ENCODE data around the gene ADAMTS17.

ADAMTS17 gene

GRCh38 chr15:100333236-100333635, 8.5 kb downstream of the ADAMTS17 start:
- TF ChIP-seq CREB1 (IDR thresholded peaks at IDR 0.05; ENCODE audit: low read depth) (no peak), EGR1 (IDR thresholded peaks at IDR 0.05) (no peak), RAD21 (IDR thresholded peaks at IDR 0.05; ENCODE audit: low read depth) (no peak), REST (IDR thresholded peaks at IDR 0.05; ENCODE audit: low read depth) (no peak), TAF1 (IDR thresholded peaks at IDR 0.05; ENCODE audit: low read depth) (no peak)

- TF ChIP-seq ZBTB7A (IDR thresholded peaks at IDR 0.05; ENCODE audit: low read depth) = no peak
- no peak for TF ChIP-seq TEAD4 (IDR thresholded peaks at IDR 0.05)
- TF ChIP-seq NFIC (IDR thresholded peaks at IDR 0.05) = no peak
- no peak for TF ChIP-seq YY1 (IDR thresholded peaks at IDR 0.05; ENCODE audit: low read depth)
- no peak for TF ChIP-seq CREB1 (IDR thresholded peaks at IDR 0.05; ENCODE audit: low read depth)
- no peak for TF ChIP-seq FOXM1 (IDR thresholded peaks at IDR 0.05; ENCODE audit: borderline replicate concordance, low read depth)
- no peak for TF ChIP-seq EGR1 (IDR thresholded peaks at IDR 0.05)
- TF ChIP-seq EP300 (IDR thresholded peaks at IDR 0.05; ENCODE audit: borderline replicate concordance) = no peak
- TF ChIP-seq MAX (IDR thresholded peaks at IDR 0.05) = no peak
- no peak for TF ChIP-seq RAD21 (IDR thresholded peaks at IDR 0.05; ENCODE audit: low read depth)
- TF ChIP-seq TCF12 (IDR thresholded peaks at IDR 0.05; ENCODE audit: low read depth) = no peak
- TF ChIP-seq USF1 (IDR thresholded peaks at IDR 0.05) = no peak
- TF ChIP-seq TAF1 (IDR thresholded peaks at IDR 0.05; ENCODE audit: low read depth) = no peak
- no peak for TF ChIP-seq REST (IDR thresholded peaks at IDR 0.05; ENCODE audit: low read depth)
These were observed 9.1 kb downstream of the ADAMTS17 start for GRCh38 chr15:100332721-100333120.

- no peak for TF ChIP-seq TEAD4 (IDR thresholded peaks at IDR 0.05)
- TF ChIP-seq TCF12 (IDR thresholded peaks at IDR 0.05; ENCODE audit: low read depth) = no peak
- no peak for TF ChIP-seq CEBPB (IDR thresholded peaks at IDR 0.05)
- no peak for TF ChIP-seq RAD21 (IDR thresholded peaks at IDR 0.05; ENCODE audit: low read depth)
- TF ChIP-seq CREB1 (IDR thresholded peaks at IDR 0.05; ENCODE audit: low read depth) = no peak
- no peak for TF ChIP-seq TAF1 (IDR thresholded peaks at IDR 0.05; ENCODE audit: low read depth)
- TF ChIP-seq REST (IDR thresholded peaks at IDR 0.05; ENCODE audit: low read depth) = no peak
- no peak for TF ChIP-seq YY1 (IDR thresholded peaks at IDR 0.05; ENCODE audit: low read depth)
- TF ChIP-seq EGR1 (IDR thresholded peaks at IDR 0.05) = no peak
- no peak for TF ChIP-seq MAX (IDR thresholded peaks at IDR 0.05)
- no peak for TF ChIP-seq EP300 (IDR thresholded peaks at IDR 0.05; ENCODE audit: borderline replicate concordance)
- TF ChIP-seq NFIC (IDR thresholded peaks at IDR 0.05) = no peak
- TF ChIP-seq FOXM1 (IDR thresholded peaks at IDR 0.05; ENCODE audit: borderline replicate concordance, low read depth) = no peak
These were observed 9.5 kb downstream of the ADAMTS17 start for GRCh38 chr15:100332231-100332630.

- TF ChIP-seq CREB1 (IDR thresholded peaks at IDR 0.05; ENCODE audit: low read depth) = no peak
- TF ChIP-seq TAF1 (IDR thresholded peaks at IDR 0.05; ENCODE audit: low read depth) = no peak
- TF ChIP-seq TCF12 (IDR thresholded peaks at IDR 0.05; ENCODE audit: low read depth) = no peak
- no peak for TF ChIP-seq NFIC (IDR thresholded peaks at IDR 0.05)
- TF ChIP-seq REST (IDR thresholded peaks at IDR 0.05; ENCODE audit: low read depth) = no peak
- TF ChIP-seq USF1 (IDR thresholded peaks at IDR 0.05) = no peak
- no peak for TF ChIP-seq EP300 (IDR thresholded peaks at IDR 0.05; ENCODE audit: borderline replicate concordance)
- no peak for TF ChIP-seq TEAD4 (IDR thresholded peaks at IDR 0.05)
- no peak for TF ChIP-seq EGR1 (IDR thresholded peaks at IDR 0.05)
- no peak for TF ChIP-seq MAX (IDR thresholded peaks at IDR 0.05)
- no peak for TF ChIP-seq CEBPB (IDR thresholded peaks at IDR 0.05)
- TF ChIP-seq ZBTB7A (IDR thresholded peaks at IDR 0.05; ENCODE audit: low read depth) = no peak
- no peak for TF ChIP-seq RAD21 (IDR thresholded peaks at IDR 0.05; ENCODE audit: low read depth)
- TF ChIP-seq YY1 (IDR thresholded peaks at IDR 0.05; ENCODE audit: low read depth) = no peak
- no peak for TF ChIP-seq FOXM1 (IDR thresholded peaks at IDR 0.05; ENCODE audit: borderline replicate concordance, low read depth)
These were observed 11.1 kb downstream of the ADAMTS17 start for GRCh38 chr15:100330629-100331215.

Measured in Ishikawa (cell line).